ENCODE measurements around the gene ZNF570.

Gene ZNF570

DNA sequence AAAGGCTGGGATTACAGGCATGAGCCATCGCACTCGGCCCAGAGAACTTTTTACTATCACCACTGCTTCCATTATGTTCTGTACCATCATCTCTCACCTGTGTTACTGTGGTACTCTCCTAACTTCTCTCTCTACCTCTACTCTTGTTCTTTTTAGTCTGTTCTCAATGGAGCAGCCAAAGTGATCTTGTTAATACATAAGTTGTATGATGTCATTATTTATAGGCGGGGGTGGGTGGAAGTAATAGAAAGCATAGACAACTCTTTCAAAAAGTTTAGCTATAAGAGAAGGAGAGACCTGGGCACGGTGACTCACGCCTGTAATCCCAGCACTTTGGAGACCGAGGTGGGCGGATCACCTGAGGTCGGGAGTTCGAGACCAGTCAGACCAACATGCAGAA, 3.0 kb downstream of the ZNF570 start:
- H3K36me3 ChIP-seq (ENCODE audit: low read length), result peaks cover 7% of the 10 kb centered on the region; the same call in 1 of the 2 replicates
- no peaks in the 10 kb centered on the region for H3K79me2 ChIP-seq (ENCODE audit: insufficient read depth, low read length)
- peaks cover 18% of the 10 kb centered on the region; the same call in 1 of the 2 replicates for H3K9me3 ChIP-seq (ENCODE audit: insufficient read depth, low read length)

DNA sequence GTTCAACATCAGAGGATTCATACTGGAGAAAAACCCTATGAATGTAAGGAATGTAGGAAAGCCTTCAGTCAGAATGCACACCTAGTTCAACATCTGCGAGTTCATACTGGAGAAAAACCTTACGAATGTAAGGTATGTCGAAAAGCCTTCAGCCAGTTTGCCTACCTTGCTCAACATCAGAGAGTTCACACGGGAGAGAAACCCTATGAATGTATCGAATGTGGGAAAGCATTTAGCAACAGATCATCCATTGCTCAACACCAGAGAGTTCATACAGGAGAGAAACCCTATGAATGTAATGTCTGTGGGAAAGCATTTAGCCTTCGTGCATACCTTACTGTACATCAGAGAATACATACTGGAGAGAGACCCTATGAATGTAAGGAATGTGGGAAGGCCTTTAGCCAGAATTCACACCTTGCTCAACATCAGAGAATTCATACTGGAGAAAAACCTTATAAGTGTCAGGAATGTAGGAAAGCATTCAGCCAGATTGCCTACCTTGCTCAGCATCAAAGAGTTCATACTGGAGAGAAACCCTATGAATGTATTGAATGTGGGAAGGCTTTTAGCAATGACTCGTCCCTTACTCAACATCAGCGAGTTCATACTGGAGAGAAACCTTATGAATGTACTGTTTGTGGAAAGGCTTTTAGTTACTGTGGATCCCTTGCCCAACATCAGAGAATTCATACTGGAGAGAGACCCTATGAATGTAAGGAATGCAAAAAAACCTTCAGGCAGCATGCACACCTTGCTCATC, 15.4 kb downstream of the ZNF570 start:
- Histone ChIP-seq H2AFZ (ENCODE audit: low read depth, low read length, severe bottlenecking) (no peak overlapping the region), H3K79me2 (ENCODE audit: insufficient read depth, low read length) (no peaks in the 10 kb centered on the region), H3K9ac (ENCODE audit: low read length) (no peak overlapping the region), H3K9me2 (replicated peaks; ENCODE audit: insufficient read depth, low read length) (no peaks in the 10 kb centered on the region), H3K27ac (ENCODE audit: low read depth, low read length) (no peak overlapping the region), H3K9me3 (ENCODE audit: insufficient read depth, low read length) (peaks cover 65% of the 10 kb centered on the region), H4K20me1 (ENCODE audit: low read depth, low read length) (no peaks in the 10 kb centered on the region), H3K4me2 (ENCODE audit: low read depth, low read length, poor library complexity, severe bottlenecking) (no peak overlapping the region), H3K4me3 (ENCODE audit: insufficient read depth, low read length, poor library complexity, severe bottlenecking) (no peak overlapping the region), H3K36me3 (ENCODE audit: low read length) (peaks cover 21% of the 10 kb centered on the region), H3F3A (ENCODE audit: insufficient read depth) (no peaks in the 10 kb centered on the region), H3K27me3 (ENCODE audit: low read length) (no peaks in the 10 kb centered on the region)
- no peak for TF ChIP-seq EZH2phosphoT487 (conservative IDR thresholded peaks at IDR 0.05; ENCODE audit: low read length)
- TF ChIP-seq CTCF (IDR thresholded peaks at IDR 0.05; ENCODE audit: insufficient read depth, low read length, poor library complexity, severe bottlenecking), result no peak

More for the DNA sequence above, 3.0 kb downstream of the ZNF570 start:
- Histone ChIP-seq H3K9me2 (replicated peaks; ENCODE audit: insufficient read depth, low read length) (no peaks in the 10 kb centered on the region), H3F3A (ENCODE audit: insufficient read depth) (no peaks in the 10 kb centered on the region), H3K4me3 (ENCODE audit: insufficient read depth, low read length, poor library complexity, severe bottlenecking) (no peak overlapping the region), H3K27ac (ENCODE audit: low read depth, low read length) (no peak overlapping the region), H3K9ac (ENCODE audit: low read length) (no peak overlapping the region), H4K20me1 (ENCODE audit: low read depth, low read length) (no peaks in the 10 kb centered on the region), H2AFZ (ENCODE audit: low read depth, low read length, severe bottlenecking) (no peak overlapping the region), H3K27me3 (ENCODE audit: low read length) (no peaks in the 10 kb centered on the region), H3K4me2 (ENCODE audit: low read depth, low read length, poor library complexity, severe bottlenecking) (no peak overlapping the region)
- TF ChIP-seq EZH2phosphoT487 (conservative IDR thresholded peaks at IDR 0.05; ENCODE audit: low read length) (no peak), CTCF (IDR thresholded peaks at IDR 0.05; ENCODE audit: insufficient read depth, low read length, poor library complexity, severe bottlenecking) (no peak)

DNA sequence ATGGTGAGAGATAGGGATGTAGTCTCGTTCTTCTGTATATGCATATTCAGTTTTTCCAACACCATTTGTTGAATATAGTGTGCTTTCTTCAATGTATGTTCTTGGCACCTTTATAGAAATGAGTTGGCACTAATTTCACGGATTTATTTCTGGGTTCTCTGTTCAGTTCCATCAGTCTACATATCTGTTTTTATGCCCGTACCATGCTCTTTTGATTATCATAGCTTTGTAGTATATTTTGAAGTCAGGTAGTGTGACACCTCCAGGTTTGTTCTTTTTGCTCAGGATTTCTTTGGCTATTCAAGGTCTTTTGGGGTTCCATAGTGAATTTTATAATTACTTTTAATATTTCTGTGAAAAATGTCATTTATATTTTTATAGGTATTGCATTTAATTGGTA, 23.1 kb downstream of the ZNF570 start:
- Histone ChIP-seq H3K9ac (ENCODE audit: low read length) (no peak overlapping the region), H2AFZ (ENCODE audit: low read depth, low read length, severe bottlenecking) (no peak overlapping the region), H3K36me3 (ENCODE audit: low read length) (no peaks in the 10 kb centered on the region), H3K27me3 (ENCODE audit: low read length) (no peaks in the 10 kb centered on the region), H3F3A (ENCODE audit: insufficient read depth) (no peaks in the 10 kb centered on the region), H3K9me3 (ENCODE audit: insufficient read depth, low read length) (peaks cover 19% of the 10 kb centered on the region; the same call in 1 of the 2 replicates), H3K4me2 (ENCODE audit: low read depth, low read length, poor library complexity, severe bottlenecking) (no peak overlapping the region), H3K9me2 (replicated peaks; ENCODE audit: insufficient read depth, low read length) (no peaks in the 10 kb centered on the region), H3K27ac (ENCODE audit: low read depth, low read length) (no peak overlapping the region), H4K20me1 (ENCODE audit: low read depth, low read length) (no peaks in the 10 kb centered on the region), H3K4me3 (ENCODE audit: insufficient read depth, low read length, poor library complexity, severe bottlenecking) (no peak overlapping the region), H3K79me2 (ENCODE audit: insufficient read depth, low read length) (no peaks in the 10 kb centered on the region)
- TF ChIP-seq CTCF (IDR thresholded peaks at IDR 0.05; ENCODE audit: insufficient read depth, low read length, poor library complexity, severe bottlenecking) (no peak), EZH2phosphoT487 (conservative IDR thresholded peaks at IDR 0.05; ENCODE audit: low read length) (no peak)

All from SU-DHL-6 (cell line).